GM18870 (cell line): ENCODE results near the gene LYSMD4.
"Not testable (repeated sequence)": the region's sequence is repeated elsewhere in the genome, so short reads cannot be mapped to it uniquely, and the experiment has no call there.

ENCODE experiments used
- ATAC-seq: cut with Tn5 transposase; IDR thresholded peaks from one replicate; pipeline ENCODE4 v1.9.1; 2021; ENCODE audit warnings: moderate library complexity; ENCODE audit not compliant: unreplicated experiment

Gene LYSMD4

DNA sequence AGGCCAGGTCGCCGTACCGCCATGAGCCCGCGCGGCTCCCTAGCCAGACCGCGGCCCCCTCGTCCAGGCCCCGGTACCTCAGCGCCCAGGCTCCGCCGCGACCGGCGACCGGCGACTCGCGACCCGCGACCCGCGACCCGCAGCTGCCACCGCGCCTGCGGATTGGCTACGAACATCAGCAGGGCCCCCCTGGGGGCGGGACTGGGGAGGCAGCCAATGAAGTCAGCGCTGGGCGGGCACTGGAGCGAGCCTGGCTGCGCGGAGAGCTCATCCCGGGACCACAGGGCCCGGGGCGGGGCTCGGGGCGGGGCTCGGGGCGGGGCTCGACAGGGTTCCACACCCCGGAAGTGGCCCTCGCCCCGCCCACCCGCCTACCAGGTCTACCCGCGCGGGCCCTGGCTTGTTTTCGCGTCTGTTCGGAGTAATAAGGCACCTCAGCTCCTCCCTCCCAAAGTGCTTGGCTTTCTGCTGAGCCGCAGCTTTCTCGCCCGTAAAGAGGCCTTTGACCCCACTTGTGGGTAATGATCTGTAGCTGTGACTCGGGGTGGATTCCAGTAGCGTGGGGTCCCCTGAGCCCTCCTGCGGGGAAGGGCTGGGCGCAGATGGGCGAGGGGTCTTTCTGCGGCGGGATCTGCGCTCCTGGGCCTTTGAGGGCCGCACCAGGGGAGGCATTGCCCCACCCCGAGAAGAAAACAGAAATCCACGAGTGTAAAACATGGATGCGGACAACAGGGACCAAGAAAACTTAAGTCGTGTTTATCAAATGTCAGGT lies at the start of gene LYSMD4:
LYSMD4 (minus strand) TSS at position 170 of the 772 bp plus-strand sequence. CDS start 1,438 bp downstream, outside the sequence.
- peak; percentile 87 for ATAC-seq

- ATAC-seq: not testable (repeated sequence)
These were observed 48.8 kb upstream of the LYSMD4 start for GRCh38 chr15:99782029-99782428.

DNA sequence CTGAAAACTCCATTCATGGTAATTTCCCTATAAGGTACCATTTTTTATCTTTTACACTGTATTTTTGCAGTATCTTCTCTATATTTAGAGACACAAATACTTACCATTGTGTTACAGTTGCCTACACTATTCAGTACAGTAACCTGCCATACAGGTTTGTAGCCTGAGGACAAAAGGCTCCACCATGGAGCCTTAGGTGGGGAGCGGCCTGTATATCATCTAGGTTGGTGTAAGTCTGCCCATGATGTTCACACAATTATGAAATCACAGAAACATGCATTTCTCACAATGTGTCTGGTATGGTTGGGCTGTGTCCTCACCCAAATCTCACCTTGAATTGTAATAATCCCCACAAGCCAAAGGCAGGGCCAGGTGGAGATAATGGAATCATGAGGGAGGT lies 43.9 kb upstream of the LYSMD4 start:
- no peak for ATAC-seq

GRCh38 chr15:99764522-99764921 lies 31.3 kb upstream of the LYSMD4 start:
- ATAC-seq: no peak

GRCh38 chr15:99763827-99764226 lies 30.6 kb upstream of the LYSMD4 start:
- no peak for ATAC-seq

DNA sequence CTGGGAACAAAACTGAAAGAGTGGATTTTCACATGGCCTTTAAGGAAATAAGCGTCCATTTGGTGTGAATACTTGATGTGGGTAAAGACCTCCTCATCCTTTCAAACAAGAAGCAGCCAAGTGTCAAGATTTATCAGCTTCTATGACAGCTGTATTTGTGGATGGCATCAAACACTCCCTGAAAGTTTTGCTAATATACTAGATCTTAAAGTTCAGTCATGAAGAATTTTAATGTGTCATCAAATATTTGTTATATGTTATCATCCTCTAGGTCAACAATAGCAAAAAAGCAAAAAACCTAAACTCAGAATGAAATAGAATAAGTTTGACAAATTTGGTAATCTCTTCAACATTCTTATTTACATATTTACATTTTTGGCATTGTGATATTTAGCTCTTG lies 29.1 kb upstream of the LYSMD4 start:
- no peak for ATAC-seq

GRCh38 chr15:99755692-99756409 lies 22.6 kb upstream of the LYSMD4 start:
- ATAC-seq: peak; percentile 91

GRCh38 chr15:99753066-99753465 lies 19.8 kb upstream of the LYSMD4 start:
- ATAC-seq: no peak

DNA sequence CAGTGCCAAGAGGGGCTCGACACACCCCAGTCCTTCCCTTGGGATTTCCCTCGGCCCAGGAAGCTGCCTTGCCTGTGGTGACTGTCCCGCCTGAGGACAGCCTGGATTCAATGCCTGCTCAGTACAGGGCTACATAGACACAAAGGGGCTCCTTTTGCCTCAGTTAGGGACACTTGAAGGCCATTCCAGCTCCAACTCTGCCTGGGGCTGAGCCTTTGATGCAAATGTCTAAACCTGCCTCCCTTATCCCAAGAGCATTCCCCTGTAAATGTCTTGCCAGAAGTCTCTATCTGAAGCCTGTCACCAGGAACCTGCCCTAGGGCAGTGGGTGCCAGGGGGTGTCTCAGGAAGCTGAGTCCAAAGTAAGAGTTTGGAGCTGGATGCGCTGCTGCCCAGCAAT lies 19.3 kb upstream of the LYSMD4 start:
- no peak for ATAC-seq

GRCh38 chr15:99750326-99750725 lies 17.1 kb upstream of the LYSMD4 start:
- not testable (repeated sequence) for ATAC-seq

DNA sequence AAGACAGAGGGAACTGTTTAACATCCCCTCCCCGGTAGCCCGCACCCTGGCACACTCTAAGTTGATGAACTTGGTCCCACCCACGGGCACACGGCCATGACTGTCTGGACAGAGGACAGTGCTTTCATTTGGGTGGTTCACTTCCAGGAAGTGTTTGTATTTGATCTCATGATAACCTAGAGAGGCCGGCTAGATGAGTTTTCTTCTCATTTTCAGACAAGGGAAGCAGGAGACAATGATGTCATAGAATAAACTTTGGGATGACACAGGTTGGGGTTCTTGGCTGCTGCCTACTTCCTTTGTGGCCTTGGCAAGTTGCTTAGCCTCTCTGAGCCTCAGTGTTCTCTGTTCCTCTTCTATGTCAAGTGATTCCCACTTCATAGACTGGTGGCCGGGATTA lies 16.1 kb upstream of the LYSMD4 start:
- ATAC-seq: no peak

- no peak for ATAC-seq
These were observed 12.3 kb upstream of the LYSMD4 start for GRCh38 chr15:99745370-99746086.

DNA sequence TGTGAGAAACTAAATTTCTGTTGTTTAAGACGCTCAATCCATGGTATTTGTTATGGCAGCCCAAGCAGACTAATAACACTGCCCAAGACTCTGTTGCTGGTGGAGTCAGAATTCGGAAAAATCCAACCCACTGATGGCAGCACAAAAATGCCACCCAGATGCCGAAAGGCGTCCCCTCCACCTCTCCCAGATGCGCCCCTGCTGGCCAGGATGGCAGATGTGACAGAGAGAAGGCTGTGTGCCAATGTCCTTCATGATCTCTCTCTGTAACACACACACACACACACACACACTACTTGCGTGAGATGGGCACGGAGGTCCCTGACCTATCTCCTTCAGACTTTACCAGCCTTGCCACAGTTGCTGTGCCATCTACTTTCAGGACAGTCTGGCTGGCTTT lies 10.9 kb upstream of the LYSMD4 start:
- ATAC-seq: no peak

DNA sequence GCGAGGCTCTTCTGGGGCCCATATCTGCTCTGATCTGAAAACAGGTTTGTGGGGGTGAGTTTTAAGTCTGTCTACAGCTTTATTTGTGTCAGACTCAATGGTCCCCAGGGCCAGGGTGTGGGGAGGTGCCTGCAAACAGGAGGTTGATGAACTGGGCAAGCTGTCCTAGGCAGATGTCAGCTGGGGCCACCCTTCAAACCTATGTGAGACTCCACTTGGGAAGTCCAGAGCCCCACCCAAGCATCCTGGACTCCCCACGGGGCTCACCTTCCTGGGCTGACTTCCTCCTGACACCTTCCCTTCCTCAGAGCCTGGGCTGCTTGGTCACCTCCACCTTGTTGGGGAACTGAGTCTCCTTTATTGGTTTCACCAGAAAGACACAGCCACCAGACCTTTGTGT lies 8.6 kb upstream of the LYSMD4 start:
- ATAC-seq: no peak

DNA sequence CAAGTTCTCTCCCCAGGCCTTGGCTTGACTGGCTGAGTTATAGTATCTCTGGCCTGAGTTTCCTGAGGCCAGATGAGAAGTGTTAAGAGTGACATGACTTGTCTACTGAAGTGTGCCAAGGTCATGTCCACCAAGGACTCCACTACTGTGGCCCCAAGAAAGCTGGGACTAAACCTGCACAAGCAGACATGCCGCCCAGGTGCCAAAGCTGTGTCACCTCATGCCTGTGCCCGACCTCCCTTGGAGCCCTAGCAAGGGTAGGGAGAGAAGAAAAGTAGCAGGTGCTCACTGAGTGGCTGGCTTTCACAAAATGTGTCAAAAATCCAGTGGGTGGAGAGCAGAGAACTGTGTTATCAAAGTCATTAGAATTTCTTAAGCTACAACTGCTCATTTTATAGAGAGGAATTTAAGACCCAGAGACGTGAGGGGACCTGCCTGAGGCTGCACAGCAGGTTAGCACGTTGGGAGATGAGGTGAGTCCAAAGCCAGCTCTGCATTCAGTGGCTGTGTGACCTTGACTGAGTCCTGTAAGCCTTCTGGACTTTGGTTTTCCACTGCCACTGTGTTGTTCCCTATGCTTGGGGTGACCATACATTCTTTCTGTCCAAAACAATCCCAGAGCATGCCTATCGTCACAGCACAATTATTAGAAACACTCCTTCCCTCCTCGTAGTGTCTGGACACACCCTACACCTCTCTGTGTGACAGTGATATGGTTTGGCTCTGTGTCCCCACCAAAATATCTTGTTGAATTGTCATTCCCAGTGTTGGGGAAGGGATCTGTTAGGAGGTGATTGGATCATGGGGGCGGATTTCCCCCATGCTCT lies 5.0 kb upstream of the LYSMD4 start:
- ATAC-seq: no peak

DNA sequence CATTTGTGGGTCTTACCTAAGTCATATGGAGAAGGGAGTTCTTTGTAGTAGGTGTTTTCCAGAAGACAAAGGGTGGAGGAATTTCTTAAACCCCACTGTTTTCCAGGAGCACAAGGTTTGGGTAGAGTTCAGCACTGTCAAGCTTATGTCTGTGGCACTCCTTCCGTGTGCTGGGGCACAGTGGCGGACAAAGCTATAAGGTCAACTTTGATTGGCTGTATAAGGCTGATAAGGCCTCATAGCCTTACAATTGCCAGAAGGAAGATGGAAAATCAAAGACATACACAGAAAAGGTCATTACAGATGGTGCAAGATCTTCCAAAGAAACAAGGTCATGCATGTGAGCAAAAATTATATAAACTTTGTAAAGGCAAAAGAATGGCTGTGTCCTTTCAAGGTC lies 3.5 kb upstream of the LYSMD4 start:
- ATAC-seq: no peak

- ATAC-seq: no peak
These were observed 2.6 kb upstream of the LYSMD4 start for GRCh38 chr15:99735868-99736267.

GRCh38 chr15:99734575-99734974 lies 1.3 kb upstream of the LYSMD4 start:
- no peak for ATAC-seq

GRCh38 chr15:99734040-99734291 lies 729 bp upstream of the LYSMD4 start:
- ATAC-seq: not testable (repeated sequence)

DNA sequence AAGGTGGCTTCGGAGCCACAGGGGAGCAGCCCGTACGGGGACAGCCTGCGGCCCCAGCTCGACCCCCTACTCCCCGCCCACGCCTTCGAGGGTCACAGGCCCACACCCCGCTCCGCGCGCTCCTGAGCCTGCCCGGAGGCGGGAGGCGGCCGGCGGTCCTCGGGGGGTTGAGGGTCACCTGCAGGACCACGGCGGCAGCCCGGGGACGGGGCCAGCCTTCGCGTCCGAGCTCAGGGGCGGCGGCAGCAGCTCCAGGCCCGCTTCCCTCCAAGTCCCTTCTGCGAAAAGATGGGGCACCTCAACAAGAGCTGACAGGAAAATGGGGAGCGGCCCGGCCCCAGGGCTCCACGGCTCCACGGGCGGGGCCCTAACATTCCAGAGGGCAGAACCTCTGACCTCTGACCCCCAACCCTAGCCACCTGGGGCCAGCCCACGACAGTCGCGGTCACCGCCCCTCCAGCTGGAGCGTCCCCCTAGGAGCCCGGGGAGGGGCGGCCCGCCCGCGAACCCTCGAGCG lies 428 bp downstream of the LYSMD4 start:
- peak; percentile 17 for ATAC-seq
